ENCODE data around the gene STH.
A peak's percentile ranks its signal among the peaks of the same experiment; 100 is the strongest.
"Not testable (repeated sequence)": the region's sequence is repeated elsewhere in the genome, so short reads cannot be mapped to it uniquely, and the experiment has no call there.

The STH gene

DNA sequence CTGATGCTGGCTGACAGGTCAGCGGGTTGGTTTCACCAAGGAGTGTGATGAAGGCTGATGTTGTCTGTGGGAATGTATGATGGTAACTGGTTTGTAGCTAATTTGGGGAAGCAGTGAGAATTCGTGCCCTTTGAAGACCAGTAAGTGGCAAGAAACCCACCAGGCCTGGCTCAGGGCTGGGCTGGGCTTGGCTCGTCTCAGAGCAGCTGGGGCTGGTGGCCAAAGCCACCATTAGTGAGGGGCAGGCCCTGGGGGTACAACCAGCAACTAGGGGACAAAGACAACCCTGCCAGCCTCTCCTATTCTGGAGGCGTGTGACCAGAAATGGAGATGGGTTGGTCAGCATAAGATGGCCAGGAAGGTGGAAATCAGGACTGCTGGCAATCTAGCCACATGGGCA, 13.0 kb upstream of the STH start:
- DNase-seq (ENCODE audit: low read depth) = no peak

DNA sequence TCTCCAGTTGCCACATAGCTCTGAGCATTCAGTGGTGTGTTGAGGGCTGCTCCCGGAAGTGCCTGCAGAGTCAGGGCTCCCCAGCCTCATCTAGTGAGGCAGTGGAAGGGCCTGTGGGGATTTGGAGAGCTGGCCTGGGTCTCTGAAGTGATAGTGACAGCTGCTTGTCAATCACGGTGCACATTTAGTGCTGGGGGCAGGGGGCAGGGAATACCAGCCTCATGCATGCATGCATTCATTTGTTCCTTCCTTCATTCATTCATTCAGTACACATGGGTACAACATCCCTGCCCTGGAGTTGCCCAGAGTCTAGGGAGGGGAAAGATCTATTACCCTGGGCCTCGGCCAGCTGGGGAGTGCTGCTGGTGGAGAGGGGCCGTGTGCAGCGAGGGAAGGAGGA, 11.3 kb upstream of the STH start:
- no peak for DNase-seq (ENCODE audit: low read depth)

DNA sequence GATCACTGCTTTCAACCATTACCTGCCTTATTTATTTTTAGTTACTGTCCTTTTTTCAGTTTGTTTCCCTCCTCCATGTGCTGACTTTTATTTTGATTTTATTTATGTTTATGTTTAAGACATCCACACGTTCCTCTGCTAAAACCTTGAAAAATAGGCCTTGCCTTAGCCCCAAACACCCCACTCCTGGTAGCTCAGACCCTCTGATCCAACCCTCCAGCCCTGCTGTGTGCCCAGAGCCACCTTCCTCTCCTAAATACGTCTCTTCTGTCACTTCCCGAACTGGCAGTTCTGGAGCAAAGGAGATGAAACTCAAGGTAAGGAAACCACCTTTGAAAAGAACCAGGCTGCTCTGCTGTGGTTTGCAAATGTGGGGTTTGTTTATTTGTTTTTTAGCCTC, 9.3 kb upstream of the STH start:
- DNase-seq (ENCODE audit: low read depth) = no peak

DNA sequence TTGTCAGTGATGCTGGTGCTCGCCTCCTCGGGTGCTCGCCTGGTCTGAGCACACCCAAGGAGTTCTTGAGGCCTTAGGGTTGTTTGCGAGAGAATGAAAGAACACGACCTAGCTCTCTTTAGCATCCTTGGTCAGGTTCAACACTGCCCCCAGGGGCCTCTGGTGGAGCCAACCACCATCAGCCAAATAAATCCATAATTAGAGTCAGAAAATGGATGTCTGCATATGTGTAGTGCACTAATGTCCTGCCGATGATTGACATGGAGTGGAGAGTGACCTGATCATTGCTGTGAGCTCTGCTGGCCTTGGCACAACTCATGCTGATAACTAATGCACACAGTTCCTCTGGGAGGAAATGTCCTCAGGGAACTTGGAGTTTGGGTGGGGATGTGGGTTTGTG, 8.2 kb upstream of the STH start:
- no peak for DNase-seq (ENCODE audit: low read depth)

DNA sequence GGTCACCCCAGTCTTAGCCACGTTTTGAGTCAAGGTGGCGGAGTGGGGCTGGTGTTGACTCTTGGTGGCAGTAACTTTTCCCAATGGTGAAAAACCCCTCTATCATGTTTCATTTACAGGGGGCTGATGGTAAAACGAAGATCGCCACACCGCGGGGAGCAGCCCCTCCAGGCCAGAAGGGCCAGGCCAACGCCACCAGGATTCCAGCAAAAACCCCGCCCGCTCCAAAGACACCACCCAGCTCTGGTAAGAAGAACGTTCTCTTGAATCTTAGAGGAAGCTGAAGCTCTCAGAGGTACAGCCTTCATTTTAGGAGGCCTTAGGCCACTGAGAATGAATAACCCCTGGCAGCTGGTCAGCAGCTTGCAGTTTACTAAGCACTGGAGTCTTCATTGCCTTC, 7.7 kb upstream of the STH start:
- DNase-seq (ENCODE audit: low read depth) = no peak

DNA sequence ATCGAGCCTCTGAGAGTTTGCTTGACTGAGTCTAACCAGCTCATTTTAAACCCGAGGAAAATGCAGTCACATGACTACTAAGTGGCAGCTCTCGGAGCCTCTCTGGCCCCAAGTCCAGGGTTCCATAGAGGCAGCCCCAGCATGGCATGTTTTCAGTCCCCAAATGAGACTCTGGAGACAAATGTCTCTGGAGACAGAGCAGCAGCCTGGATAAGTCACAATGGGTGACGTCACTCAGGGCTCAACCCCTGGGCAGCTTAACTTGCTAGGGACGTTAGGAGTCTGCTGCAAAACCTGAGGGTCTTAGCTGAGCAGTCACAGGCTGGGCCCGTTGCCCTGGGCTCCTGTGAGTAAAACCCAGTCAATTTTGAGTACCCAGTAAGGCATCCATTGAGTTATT, 6.9 kb upstream of the STH start:
- DNase-seq (ENCODE audit: low read depth) = no peak

DNA sequence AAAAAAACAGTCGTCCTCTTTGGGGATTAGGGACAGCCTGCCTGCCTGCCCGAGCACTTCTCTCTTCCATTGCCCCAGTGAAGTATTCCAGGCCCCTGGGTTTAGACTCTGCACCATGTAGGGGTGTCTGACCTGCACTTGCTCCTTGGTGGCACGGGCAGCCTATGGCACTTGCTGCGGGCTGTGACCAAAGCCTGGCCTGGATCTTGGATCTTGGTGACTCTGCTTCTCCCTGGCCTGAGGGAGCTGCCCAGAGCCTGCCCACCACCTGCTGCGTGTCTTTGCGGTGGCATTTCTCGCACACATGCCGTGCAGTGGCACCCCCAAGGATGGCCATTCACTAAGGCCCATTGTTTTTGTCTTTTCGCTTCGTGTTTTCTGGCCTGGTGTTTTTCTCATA, 6.1 kb upstream of the STH start:
- no peak for DNase-seq (ENCODE audit: low read depth)

DNA sequence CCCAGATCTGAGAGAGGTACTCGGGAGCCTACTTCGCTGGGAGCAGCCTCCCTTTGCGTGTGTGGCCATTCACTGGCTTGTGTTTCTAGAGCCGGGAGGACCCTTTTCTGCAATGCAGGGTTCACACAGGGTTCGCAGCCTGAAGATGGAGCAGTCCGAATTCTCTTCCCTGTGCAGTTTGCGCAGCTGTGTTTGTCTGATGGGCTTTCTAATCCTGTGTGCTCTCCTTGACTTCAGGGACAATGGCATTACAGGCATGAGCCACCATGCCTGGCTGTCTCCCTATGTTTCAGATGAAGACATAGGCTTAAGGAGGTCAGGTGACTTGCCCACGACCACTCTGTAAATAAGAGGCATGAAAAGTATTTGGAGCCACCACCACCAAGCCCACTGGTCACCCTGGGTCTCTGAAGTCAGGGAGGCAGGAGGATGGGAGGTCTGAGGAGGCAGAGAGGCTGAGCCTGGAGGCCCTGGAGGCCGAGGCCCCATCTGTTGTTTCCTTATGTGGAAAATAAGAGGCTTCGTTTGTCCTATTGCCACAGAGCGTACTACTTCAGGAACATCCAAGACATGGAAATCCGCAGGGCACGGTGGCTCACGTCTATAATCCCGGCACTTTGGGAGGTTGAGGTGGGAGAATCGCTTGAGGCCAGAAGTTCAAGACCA, 5.0 kb upstream of the STH start:
- no peak for DNase-seq (ENCODE audit: low read depth)

DNA sequence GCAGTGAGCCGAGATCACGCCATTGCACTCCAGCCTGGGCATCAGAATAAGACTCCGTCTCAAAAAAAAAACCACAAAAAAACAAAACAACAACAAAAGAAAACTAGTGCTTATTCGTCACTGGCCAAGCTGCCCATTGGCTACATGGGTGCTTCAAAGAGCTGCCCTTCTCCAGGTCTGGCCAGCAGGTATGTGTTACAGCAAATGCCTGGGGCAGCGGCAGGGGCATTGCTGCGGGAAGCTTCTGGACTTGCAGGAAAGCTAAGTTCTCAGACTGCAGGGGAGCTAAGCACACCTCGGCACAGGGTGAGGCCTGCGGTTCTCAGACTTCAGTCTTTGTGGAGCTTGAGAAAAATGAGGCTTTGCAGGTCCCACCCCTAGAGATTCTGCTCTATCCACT, 4.1 kb upstream of the STH start:
- DNase-seq (ENCODE audit: low read depth) = no peak

DNA sequence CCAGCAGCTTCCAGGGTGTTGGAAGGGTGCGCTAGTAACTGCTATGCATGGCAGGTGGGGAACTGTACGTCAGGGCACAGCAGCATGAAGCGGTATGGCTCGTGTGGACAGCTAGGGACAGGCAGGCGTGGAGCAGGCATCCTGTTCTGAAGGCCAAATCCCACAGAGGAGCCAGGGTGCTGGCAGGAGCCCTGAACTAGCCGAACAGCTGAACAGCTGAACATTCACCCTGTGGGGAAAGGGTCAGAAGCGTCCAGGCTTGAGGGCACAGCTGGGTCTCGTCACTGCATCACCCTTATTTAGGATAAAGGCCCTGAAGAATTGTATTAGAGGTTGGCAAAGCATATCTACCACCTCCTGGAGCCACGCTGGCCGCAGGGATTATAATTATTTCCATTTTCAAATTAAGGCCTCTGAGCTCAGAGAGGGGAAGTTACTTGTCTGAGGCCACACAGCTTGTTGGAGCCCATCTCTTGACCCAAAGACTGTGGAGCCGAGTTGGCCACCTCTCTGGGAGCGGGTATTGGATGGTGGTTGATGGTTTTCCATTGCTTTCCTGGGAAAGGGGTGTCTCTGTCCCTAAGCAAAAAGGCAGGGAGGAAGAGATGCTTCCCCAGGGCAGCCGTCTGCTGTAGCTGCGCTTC, 3.3 kb upstream of the STH start:
- DNase-seq (ENCODE audit: low read depth) = no peak

DNA sequence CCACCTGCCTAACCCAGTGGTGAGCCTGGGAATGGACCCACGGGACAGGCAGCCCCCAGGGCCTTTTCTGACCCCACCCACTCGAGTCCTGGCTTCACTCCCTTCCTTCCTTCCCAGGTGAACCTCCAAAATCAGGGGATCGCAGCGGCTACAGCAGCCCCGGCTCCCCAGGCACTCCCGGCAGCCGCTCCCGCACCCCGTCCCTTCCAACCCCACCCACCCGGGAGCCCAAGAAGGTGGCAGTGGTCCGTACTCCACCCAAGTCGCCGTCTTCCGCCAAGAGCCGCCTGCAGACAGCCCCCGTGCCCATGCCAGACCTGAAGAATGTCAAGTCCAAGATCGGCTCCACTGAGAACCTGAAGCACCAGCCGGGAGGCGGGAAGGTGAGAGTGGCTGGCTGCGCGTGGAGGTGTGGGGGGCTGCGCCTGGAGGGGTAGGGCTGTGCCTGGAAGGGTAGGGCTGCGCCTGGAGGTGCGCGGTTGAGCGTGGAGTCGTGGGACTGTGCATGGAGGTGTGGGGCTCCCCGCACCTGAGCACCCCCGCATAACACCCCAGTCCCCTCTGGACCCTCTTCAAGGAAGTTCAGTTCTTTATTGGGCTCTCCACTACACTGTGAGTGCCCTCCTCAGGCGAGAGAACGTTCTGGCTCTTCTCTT, 2.6 kb upstream of the STH start:
- no peak for DNase-seq (ENCODE audit: low read depth)

DNA sequence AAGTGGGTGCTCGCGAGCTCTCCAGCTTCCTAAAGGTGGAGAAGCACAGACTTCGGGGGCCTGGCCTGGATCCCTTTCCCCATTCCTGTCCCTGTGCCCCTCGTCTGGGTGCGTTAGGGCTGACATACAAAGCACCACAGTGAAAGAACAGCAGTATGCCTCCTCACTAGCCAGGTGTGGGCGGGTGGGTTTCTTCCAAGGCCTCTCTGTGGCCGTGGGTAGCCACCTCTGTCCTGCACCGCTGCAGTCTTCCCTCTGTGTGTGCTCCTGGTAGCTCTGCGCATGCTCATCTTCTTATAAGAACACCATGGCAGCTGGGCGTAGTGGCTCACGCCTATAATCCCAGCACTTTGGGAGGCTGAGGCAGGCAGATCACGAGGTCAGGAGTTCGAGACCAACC, 1.9 kb upstream of the STH start:
- no peak for DNase-seq (ENCODE audit: low read depth)

DNA sequence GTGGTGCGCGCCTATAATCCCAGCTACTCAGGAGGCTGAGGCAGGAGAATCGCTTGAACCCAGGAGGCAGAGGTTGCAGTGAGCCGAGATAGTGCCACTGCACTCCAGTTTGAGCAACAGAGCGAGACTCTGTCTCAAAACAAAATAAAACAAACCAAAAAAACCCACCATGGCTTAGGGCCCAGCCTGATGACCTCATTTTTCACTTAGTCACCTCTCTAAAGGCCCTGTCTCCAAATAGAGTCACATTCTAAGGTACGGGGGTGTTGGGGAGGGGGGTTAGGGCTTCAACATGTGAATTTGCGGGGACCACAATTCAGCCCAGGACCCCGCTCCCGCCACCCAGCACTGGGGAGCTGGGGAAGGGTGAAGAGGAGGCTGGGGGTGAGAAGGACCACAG, 1.4 kb upstream of the STH start:
- no peak for DNase-seq (ENCODE audit: low read depth)

DNA sequence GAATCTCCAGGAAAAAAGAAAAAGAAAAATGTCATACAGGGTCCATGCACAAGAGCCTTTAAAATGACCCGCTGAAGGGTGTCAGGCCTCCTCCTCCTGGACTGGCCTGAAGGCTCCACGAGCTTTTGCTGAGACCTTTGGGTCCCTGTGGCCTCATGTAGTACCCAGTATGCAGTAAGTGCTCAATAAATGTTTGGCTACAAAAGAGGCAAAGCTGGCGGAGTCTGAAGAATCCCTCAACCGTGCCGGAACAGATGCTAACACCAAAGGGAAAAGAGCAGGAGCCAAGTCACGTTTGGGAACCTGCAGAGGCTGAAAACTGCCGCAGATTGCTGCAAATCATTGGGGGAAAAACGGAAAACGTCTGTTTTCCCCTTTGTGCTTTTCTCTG, 845 bp downstream of the STH start:
- no peak for DNase-seq (ENCODE audit: low read depth)

DNA sequence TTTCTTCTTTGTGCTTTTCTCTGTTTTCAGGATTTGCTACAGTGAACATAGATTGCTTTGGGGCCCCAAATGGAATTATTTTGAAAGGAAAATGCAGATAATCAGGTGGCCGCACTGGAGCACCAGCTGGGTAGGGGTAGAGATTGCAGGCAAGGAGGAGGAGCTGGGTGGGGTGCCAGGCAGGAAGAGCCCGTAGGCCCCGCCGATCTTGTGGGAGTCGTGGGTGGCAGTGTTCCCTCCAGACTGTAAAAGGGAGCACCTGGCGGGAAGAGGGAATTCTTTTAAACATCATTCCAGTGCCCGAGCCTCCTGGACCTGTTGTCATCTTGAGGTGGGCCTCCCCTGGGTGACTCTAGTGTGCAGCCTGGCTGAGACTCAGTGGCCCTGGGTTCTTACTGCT, 1.2 kb downstream of the STH start:
- no peak for DNase-seq (ENCODE audit: low read depth)

DNA sequence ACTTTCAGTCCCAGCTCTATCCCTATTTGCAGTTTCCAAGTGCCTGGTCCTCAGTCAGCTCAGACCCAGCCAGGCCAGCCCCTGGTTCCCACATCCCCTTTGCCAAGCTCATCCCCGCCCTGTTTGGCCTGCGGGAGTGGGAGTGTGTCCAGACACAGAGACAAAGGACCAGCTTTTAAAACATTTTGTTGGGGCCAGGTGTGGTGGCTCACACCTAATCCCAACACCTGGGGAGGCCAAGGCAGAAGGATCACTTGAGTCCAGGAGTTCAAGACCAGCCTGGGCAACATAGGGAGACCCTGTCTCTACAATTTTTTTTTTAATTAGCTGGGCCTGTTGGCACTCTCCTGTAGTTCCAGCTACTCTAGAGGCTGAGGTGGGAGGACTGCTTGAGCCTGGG, 1.7 kb downstream of the STH start:
- no peak for DNase-seq (ENCODE audit: low read depth)

DNA sequence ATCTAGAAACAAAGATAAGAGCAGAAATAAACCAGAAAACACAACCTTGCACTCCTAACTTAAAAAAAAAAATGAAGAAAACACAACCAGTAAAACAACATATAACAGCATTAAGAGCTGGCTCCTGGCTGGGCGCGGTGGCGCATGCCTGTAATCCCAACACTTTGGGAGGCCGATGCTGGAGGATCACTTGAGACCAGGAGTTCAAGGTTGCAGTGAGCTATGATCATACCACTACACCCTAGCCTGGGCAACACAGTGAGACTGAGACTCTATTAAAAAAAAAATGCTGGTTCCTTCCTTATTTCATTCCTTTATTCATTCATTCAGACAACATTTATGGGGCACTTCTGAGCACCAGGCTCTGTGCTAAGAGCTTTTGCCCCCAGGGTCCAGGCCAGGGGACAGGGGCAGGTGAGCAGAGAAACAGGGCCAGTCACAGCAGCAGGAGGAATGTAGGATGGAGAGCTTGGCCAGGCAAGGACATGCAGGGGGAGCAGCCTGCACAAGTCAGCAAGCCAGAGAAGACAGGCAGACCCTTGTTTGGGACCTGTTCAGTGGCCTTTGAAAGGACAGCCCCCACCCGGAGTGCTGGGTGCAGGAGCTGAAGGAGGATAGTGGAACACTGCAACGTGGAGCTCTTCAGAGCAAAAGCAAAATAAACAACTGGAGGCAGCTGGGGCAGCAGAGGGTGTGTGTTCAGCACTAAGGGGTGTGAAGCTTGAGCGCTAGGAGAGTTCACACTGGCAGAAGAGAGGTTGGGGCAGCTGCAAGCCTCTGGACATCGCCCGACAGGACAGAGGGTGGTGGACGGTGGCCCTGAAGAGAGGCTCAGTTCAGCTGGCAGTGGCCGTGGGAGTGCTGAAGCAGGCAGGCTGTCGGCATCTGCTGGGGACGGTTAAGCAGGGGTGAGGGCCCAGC, 2.6 kb downstream of the STH start:
- no peak for DNase-seq (ENCODE audit: low read depth)

DNA sequence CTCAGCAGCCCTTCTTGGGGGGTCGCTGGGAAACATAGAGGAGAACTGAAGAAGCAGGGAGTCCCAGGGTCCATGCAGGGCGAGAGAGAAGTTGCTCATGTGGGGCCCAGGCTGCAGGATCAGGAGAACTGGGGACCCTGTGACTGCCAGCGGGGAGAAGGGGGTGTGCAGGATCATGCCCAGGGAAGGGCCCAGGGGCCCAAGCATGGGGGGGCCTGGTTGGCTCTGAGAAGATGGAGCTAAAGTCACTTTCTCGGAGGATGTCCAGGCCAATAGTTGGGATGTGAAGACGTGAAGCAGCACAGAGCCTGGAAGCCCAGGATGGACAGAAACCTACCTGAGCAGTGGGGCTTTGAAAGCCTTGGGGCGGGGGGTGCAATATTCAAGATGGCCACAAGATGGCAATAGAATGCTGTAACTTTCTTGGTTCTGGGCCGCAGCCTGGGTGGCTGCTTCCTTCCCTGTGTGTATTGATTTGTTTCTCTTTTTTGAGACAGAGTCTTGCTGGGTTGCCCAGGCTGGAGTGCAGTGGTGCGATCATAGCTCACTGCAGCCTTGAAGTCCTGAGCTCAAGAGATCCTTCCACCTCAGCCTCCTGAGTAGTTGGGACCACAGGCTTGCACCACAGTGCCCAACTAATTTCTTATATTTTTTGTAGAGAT, 3.4 kb downstream of the STH start:
- peak; percentile 52 for DNase-seq (ENCODE audit: low read depth)

DNA sequence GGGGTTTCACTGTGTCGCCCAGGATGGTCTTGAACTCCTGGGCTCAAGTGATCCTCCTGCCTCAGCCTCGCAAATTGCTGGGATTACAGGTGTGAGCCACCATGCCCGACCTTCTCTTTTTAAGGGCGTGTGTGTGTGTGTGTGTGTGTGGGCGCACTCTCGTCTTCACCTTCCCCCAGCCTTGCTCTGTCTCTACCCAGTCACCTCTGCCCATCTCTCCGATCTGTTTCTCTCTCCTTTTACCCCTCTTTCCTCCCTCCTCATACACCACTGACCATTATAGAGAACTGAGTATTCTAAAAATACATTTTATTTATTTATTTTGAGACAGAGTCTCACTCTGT, 3.9 kb downstream of the STH start:
- no peak for DNase-seq (ENCODE audit: low read depth)

DNA sequence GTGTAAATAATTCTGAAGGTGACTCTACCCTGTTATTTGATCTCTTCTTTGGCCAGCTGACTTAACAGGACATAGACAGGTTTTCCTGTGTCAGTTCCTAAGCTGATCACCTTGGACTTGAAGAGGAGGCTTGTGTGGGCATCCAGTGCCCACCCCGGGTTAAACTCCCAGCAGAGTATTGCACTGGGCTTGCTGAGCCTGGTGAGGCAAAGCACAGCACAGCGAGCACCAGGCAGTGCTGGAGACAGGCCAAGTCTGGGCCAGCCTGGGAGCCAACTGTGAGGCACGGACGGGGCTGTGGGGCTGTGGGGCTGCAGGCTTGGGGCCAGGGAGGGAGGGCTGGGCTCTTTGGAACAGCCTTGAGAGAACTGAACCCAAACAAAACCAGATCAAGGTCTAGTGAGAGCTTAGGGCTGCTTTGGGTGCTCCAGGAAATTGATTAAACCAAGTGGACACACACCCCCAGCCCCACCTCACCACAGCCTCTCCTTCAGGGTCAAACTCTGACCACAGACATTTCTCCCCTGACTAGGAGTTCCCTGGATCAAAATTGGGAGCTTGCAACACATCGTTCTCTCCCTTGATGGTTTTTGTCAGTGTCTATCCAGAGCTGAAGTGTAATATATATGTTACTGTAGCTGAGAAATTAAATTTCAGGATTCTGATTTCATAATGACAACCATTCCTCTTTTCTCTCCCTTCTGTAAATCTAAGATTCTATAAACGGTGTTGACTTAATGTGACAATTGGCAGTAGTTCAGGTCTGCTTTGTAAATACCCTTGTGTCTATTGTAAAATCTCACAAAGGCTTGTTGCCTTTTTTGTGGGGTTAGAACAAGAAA, 5.1 kb downstream of the STH start:
- no peak for DNase-seq (ENCODE audit: low read depth)

DNA sequence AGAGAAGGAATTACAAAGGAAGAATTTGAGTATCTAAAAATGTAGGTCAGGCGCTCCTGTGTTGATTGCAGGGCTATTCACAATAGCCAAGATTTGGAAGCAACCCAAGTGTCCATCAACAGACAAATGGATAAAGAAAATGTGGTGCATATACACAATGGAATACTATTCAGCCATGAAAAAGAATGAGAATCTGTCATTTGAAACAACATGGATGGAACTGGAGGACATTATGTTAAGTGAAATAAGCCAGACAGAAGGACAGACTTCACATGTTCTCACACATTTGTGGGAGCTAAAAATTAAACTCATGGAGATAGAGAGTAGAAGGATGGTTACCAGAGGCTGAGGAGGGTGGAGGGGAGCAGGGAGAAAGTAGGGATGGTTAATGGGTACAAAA, 7.0 kb downstream of the STH start:
- DNase-seq (ENCODE audit: low read depth) = not testable (repeated sequence)

All from stimulated activated CD8-positive, alpha-beta memory T cell treated with anti-CD3 and anti-CD28 coated beads, Interleukin-7, amount 100 ng/mL, for 24 hours (primary cell).